Measurements from ENCODE around the gene RAPSN. TPM values are rescaled to one million over a fixed set of nuclear protein-coding genes. Genes with fewer than 3 reads are reported as not detected.

Gene RAPSN
- total RNA-seq = 2.2 TPM
- long read RNA-seq, transcript RAPSN-201 (8 exons, 1,671 nt) = major isoform, 6 of 9 reads
- long read RNA-seq, partial matches to known transcripts = 0 of 9 reads
- long read RNA-seq, other reads (novel, unspliced or antisense) = 0 of 9 reads

GRCh38 chr11:47448566-47449427 is at the start of gene RAPSN:
Gene RAPSN, minus strand, starts transcription at chr11:47449136. Its CDS starts 172 bp downstream, at chr11:47448964.
- H3K27ac ChIP-seq (replicated peaks) = no peak within 1 kb of the TSS
- DNase-seq = peak; percentile 32

GRCh38 chr11:47498149-47498548 is 49.2 kb upstream of the RAPSN start:
- DNase-seq = no peak
- Histone ChIP-seq H3K9me3 (replicated peaks) (no peaks in the 10 kb centered on the region), H3K4me3 (no peak overlapping the region), H3K27me3 (ENCODE audit: low read depth) (no peaks in the 10 kb centered on the region), H3K4me1 (peaks cover 71% of the 10 kb centered on the region), H3K36me3 (peaks cover 5% of the 10 kb centered on the region), H3K27ac (replicated peaks) (peak overlapping the region; percentile 6)
- TF ChIP-seq CTCF (IDR thresholded peaks at IDR 0.05; ENCODE audit: borderline replicate concordance) = no peak
- intact Hi-C loops (cut with micrococcal nuclease) = no loop called here

More at GRCh38 chr11:47448566-47449427, at the start of gene RAPSN:
- Histone ChIP-seq H3K4me1 (no peaks in the 10 kb centered on the region), H3K4me3 (no peak within 1 kb of the TSS), H3K9me3 (replicated peaks) (no peaks in the 10 kb centered on the region), H3K36me3 (no peaks in the 10 kb centered on the region), H3K27me3 (ENCODE audit: low read depth) (no peaks in the 10 kb centered on the region)
- no peak for TF ChIP-seq CTCF (IDR thresholded peaks at IDR 0.05; ENCODE audit: borderline replicate concordance)
- intact Hi-C loops (cut with micrococcal nuclease) = loop anchor here (10.0 kb wide), 1 partner anchor 64 kb away; no protein-coding TSS in a partner anchor

GRCh38 chr11:47496808-47497207 is 47.9 kb upstream of the RAPSN start:
- Histone ChIP-seq H3K27ac (replicated peaks) (no peak overlapping the region), H3K27me3 (ENCODE audit: low read depth) (no peaks in the 10 kb centered on the region), H3K4me3 (no peak overlapping the region), H3K9me3 (replicated peaks) (no peaks in the 10 kb centered on the region), H3K36me3 (peaks cover 5% of the 10 kb centered on the region), H3K4me1 (peaks cover 76% of the 10 kb centered on the region)
- DNase-seq = no peak
- no peak for TF ChIP-seq CTCF (IDR thresholded peaks at IDR 0.05; ENCODE audit: borderline replicate concordance)
- intact Hi-C loops (cut with micrococcal nuclease) = no loop called here

GRCh38 chr11:47495856-47496217 is 46.9 kb upstream of the RAPSN start:
- Histone ChIP-seq H3K9me3 (replicated peaks) (no peaks in the 10 kb centered on the region), H3K4me1 (peaks cover 67% of the 10 kb centered on the region), H3K27me3 (ENCODE audit: low read depth) (no peaks in the 10 kb centered on the region), H3K4me3 (no peak overlapping the region), H3K27ac (replicated peaks) (no peak overlapping the region), H3K36me3 (peaks cover 5% of the 10 kb centered on the region)
- intact Hi-C loops (cut with micrococcal nuclease) = no loop called here
- no peak for TF ChIP-seq CTCF (IDR thresholded peaks at IDR 0.05; ENCODE audit: borderline replicate concordance)
- DNase-seq = no peak

GRCh38 chr11:47495011-47495855 is 46.3 kb upstream of the RAPSN start:
- no peak for DNase-seq
- no peak for TF ChIP-seq CTCF (IDR thresholded peaks at IDR 0.05; ENCODE audit: borderline replicate concordance)
- intact Hi-C loops (cut with micrococcal nuclease) = no loop called here
- Histone ChIP-seq H3K4me1 (peaks cover 61% of the 10 kb centered on the region), H3K4me3 (no peak overlapping the region), H3K27me3 (ENCODE audit: low read depth) (no peaks in the 10 kb centered on the region), H3K9me3 (replicated peaks) (no peaks in the 10 kb centered on the region), H3K36me3 (peaks cover 5% of the 10 kb centered on the region), H3K27ac (replicated peaks) (no peak overlapping the region)

Data from left ventricle myocardium inferior (tissue), 1 donor.